HG03025 (cell line): ENCODE measurements around the gene TPGS1.
A peak's percentile ranks its signal among the peaks of the same experiment; 100 is the strongest.

Experiments used
- ATAC-seq: cut with Tn5 transposase; IDR thresholded peaks from one replicate; pipeline ENCODE4 v1.9.1; 2021; ENCODE audit warnings: mild to moderate bottlenecking, moderate library complexity; ENCODE audit not compliant: unreplicated experiment, low FRiP score

Gene TPGS1

DNA sequence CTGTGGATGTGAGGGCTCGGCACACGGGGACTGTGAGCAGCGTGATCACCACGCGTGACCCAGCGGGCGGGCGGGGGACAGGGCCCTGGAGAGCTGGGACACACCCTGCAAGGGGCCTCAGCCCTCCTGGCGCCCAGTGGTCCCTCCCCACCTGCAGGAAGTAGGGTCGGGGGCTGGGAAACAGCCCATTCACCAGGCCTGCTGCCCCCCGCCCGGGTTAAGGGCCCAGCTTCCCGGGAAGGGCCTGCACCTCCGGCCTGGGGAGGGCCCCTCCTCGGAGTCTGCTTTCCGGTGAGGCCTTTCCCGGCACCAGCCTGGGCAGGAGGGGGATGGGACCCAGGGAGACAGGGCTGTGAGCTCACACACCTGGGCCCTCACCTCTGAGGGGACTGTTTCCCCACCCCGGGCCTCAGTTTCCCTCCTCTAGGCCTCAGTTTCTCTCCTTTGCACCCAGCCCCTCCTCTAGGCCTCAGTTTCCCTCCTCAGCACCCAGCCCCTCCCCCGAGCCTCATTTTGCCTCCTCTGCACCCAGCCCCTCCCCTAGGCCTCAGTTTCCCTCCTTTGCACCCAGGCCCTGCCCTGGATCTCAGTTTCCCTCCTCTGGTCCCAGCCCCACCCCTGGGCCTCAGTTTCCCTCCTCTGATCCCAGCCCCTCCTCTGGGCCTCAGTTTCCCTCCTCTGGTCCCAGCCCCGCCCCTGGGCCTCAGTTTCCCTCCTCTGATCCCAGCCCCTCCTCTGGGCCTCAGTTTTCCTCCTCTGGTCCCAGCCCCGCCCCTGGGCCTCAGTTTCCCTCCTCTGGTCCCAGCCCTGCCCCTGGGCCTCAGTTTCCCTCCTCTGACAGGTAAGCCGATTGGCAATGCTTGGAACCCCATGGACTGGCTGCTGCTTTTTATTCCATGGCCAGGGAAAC lies 12.9 kb upstream of the TPGS1 start:
- ATAC-seq, result no peak

DNA sequence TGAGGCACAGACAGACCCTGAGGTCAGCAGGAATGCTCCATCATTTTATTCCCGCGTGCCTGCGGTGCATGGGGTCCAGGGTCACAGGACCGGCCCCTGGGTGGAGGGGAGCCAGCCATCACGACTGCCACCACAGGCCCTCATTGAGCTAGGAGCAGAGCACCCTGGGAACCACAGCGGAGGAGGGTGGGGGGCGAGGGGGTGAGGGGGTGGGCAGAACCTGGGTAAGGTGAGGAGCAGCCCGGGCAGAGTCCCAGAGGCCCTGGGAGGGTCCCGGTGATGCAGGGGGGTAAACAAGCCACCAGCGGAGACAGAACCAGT lies 12.3 kb upstream of the TPGS1 start:
- ATAC-seq, result no peak

DNA sequence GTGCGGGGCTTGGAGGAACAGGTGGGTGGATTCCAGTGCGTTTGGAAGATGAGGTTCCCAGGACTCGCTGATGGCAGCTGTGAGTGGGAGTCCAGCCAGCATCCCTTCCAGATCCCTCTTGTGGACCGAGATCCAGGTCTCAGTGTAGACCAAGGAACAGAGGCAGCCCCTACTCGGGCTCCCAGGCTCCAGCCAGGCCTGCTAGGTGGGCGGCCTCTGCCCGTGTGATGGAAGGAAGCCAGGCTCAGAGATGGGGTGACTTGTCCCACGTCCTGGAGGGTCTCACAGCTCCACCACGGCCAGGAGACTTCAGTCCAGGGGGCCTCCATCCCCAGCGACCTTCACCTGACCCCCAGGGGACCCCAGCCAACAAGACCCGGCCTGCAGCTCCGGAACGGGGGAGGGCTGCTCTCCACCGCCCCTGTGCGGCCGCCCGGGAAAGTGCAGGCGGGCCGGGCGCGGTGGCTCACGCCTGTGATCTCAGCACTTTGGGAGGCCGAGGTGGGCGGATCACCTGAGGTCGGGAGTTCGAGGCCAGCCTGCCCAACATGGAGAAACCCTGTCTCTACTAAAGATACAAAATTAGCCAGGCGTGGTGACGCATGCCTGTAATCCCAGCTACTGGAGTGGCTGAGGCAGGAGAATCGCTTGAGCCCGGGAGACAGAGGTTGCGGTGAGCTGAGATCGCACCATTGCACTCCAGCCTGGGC lies 11.7 kb upstream of the TPGS1 start:
- ATAC-seq, result no peak

DNA sequence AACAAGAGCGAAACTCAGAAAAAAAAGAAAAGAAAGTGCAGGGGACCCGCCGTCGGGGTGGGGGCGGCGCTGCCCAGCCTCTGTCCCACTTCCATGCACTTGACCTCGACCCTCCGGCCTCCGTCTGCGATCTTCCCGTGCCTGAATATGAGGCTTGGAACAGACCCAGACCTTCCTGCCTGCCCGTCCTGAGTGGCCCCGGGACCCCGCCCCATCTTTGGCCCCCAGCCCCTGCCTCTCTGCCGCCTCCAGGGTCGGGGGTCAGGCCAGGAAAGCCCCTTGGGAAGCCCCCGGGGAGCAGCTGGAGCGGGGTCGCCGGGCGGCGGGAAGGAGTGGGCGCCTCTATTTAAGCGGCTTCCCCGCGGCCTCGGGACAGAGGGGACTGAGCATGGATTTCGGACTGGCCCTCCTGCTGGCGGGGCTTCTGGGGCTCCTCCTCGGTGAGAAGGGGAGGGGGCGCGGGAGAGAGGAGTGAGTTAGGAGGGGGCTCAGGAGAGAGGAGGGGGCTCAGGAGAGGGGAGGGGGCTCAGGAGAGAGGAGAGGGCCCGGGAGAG lies 11.1 kb upstream of the TPGS1 start, which contains the start of gene MADCAM1:
MADCAM1 (plus strand) TSS at position 375 of the 554 bp plus-strand sequence; CDS start at position 389, 14 bp downstream.
- no peak for ATAC-seq

DNA sequence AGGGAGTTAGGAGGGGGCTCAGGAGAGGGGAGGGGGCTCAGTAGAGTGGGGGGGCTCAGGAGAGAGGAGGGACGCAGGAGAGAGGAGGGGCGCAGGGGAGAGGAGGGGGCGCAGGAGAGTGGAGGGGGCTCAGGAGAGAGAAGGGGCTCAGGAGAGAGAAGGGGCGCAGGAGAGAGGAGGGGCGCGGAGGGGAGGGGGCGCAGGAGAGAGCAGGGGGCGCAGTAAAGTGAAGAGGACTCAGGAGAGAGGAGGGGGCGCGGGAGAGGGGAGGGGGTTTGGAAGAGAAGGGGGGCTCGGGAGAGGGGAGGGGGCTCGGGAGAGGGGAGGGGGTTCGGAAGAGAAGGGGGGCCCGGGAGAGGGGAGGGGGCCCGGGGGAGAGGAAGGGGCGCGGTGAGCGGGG lies 10.3 kb upstream of the TPGS1 start:
- ATAC-seq, result no peak

DNA sequence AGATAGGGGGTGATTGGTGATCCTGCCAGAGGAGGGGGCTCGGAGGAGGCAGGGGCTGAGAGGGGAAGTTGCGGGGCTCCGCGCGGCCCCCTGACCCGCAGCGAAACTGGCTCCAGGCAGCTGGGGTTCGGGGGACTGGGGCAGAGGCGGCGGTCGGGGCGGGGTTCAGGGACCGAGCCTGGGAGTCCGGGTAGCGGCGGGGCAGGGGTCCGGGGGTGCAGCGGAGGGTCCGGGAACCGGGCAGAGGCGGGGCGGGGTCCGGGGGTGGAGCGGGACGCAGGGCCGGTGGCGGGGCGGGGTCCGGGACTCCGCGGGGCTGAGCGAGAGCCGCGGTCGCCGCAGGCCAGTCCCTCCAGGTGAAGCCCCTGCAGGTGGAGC lies 9.8 kb upstream of the TPGS1 start:
- ATAC-seq, result no peak

DNA sequence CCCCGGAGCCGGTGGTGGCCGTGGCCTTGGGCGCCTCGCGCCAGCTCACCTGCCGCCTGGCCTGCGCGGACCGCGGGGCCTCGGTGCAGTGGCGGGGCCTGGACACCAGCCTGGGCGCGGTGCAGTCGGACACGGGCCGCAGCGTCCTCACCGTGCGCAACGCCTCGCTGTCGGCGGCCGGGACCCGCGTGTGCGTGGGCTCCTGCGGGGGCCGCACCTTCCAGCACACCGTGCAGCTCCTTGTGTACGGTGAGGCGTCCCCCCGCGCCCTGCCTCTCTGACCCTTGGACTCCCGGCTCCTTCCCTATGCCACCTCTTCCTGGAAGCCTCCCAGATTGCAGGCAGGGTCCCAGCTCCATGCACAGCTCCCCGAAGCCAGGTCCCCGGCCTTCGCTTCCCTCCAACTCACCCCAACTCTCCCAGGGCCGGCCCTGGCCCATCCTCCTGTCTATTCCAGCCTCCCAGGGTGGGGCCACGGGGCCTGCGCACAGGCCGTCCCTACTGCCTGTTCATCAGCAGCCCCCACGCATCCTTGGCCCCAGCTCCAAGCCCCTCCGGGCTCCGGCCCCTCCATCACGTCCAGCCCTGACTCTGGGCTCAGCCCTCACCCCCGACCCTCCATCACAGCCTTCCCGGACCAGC lies 9.3 kb upstream of the TPGS1 start:
- no peak for ATAC-seq

DNA sequence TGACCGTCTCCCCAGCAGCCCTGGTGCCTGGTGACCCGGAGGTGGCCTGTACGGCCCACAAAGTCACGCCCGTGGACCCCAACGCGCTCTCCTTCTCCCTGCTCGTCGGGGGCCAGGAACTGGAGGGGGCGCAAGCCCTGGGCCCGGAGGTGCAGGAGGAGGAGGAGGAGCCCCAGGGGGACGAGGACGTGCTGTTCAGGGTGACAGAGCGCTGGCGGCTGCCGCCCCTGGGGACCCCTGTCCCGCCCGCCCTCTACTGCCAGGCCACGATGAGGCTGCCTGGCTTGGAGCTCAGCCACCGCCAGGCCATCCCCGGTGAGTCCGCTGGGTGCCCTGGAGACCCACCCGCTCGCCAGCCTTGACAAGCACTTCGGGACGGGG lies 8.8 kb upstream of the TPGS1 start:
- no peak for ATAC-seq

DNA sequence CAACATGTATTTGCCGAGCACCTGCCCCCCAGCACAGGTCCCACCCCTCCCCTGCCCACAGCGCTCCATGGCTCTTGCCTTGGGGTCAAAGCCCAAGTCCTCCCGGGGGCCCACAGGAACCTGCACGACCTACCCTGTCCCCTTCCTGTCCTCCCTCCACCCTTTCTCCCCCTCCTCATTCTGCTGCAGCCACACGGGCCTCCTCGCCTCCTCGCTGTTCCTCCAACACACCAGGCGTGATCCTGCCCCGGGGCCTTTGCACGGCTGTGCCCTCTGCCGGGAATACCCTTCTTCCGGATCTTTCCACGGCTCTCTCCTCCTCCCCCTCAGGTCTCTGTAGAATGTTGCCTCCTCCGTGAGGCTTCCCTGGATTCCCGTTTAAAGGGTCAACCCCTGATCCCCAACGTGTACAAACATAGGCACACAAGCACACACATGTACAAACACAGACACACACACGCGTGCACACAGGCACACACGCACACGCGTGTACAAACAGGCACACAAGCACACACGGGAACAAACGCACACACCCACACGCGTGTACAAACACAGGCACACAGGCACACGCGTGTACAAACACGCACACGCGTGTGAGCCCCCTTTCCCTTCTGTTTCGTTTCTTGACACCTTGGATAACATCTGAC lies 8.2 kb upstream of the TPGS1 start:
- ATAC-seq, result no peak

DNA sequence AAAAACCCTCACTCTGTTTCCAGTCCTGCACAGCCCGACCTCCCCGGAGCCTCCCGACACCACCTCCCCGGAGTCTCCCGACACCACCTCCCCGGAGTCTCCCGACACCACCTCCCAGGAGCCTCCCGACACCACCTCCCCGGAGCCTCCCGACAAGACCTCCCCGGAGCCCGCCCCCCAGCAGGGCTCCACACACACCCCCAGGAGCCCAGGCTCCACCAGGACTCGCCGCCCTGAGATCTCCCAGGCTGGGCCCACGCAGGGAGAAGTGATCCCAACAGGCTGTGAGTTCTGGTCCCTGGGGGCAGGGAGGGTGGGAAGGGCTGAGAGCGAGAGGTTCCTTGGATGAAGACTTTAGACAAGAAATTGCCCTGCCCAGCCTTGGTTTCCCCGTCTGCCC lies 5.7 kb upstream of the TPGS1 start:
- no peak for ATAC-seq

DNA sequence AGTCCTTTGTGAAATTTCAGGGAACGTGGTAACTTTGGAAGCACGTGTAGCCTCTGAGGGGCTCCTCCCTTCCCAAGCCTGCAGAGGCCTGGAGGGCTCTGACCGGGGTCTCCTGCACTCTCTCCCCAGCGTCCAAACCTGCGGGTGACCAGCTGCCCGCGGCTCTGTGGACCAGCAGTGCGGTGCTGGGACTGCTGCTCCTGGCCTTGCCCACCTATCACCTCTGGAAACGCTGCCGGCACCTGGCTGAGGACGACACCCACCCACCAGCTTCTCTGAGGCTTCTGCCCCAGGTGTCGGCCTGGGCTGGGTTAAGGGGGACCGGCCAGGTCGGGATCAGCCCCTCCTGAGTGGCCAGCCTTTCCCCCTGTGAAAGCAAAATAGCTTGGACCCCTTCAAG lies 2.7 kb upstream of the TPGS1 start:
- ATAC-seq, result no peak

DNA sequence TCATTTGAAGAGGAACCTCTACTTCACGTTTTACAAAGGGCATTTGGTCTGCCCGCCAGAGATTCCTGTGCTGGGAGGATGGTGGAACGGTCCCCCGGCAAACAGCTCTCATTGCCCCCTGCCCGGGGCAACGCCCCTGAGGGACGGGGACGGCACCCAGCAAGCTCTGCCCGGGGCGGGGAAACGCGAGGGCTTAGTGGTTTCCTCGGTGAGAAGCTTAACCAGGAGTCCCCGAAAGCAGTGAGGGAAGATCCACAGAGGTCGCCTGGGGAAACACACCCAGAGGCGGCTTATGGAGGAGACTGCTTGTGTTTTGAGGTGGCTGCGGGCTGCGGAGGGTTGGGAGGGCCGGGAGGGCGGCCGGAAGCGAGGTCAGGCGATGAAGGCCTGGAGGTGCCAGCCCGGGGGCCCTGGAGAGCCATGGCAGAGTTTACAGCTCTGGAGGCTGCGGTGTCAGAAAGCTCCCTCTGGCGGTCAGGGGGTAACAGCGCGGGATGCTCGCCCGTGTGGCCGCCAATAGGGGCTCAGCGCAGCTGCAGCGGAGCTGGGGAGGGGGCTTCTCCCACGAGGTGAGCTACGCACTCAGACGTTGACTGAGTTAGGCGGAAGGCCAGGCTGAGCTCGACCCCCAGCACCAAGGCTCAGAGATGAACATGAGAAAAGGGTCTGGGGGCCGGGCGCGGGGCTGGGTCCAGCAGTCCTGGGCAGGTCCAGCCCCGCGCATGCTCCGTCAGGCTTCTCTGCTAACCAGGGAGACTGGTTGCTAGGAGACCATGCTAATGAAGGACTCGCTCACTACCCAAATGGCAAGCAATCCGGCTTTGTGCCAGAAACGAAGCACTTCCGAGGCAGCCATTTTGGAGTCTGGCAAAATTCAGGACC lies 652 bp upstream of the TPGS1 start:
- peak; percentile 66 for ATAC-seq

DNA sequence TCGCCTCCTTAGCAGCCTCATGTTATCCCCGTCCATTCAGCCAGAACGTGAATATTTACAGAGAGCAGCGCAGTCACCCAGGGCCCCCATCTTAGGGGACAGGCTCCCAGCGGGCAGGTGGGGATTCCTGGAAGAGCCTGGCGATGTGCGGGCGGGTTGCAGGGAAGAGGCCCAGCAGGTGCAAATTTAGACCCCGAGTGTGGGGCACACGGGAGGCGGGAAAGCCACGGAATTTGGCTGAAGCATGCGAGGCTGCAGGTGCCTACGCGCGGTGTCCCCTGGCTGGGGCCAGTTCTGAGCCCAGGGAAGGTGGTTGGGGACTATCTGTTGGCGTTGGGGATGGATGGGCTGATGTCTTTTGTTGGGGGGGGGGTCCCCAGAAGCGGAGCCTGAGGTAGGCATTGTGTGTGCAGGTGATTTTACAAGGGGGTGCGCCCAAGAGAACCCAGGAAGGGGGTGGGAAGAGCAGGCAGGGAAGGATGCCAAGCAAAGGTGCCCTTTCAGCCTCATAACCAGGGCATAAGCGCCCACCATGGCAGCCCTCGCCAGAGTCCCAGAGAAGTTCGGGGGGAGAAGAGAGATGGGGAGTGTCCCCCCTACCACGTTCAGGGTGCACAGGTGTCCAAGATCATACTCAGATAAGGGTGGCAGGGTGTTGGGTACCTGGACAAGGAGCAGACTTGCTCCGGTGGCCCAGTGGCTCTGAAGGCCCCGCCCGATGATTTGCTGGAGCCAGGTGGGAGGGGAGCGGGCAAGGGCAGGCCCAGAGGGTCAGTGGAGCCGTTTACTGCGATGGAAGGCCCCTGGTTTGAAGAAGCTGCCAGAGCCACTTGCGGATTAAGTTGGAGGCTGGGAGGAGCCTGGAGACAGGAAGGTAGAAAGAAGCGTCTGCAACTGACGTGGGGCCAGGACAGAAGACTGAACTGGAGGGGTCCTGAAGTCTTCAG lies 1.2 kb downstream of the TPGS1 start:
- no peak for ATAC-seq

DNA sequence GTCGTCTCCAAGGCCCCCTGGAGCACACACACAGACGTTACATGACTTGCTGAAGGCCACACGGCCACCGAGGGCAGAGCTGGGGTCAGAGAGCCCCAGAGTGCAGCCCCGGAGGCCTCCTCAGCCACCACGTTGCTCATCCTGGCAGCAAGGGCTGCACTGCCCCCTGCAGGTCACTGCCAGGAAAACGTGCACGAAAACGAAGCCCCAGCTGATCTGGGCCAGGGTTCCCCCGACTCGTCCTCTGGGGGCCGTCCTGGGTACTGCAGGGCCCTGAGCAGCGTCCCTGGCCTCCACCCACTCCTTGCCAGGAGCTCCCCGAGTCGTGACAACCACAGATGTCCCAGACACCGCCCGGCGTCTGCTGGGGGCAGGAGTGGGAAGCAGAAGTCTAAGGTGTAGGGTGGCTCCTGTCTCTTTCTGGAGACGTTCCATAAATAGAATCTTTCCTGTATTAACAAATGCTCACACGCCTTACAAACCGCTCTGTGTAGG lies 3.4 kb downstream of the TPGS1 start:
- ATAC-seq, result no peak

DNA sequence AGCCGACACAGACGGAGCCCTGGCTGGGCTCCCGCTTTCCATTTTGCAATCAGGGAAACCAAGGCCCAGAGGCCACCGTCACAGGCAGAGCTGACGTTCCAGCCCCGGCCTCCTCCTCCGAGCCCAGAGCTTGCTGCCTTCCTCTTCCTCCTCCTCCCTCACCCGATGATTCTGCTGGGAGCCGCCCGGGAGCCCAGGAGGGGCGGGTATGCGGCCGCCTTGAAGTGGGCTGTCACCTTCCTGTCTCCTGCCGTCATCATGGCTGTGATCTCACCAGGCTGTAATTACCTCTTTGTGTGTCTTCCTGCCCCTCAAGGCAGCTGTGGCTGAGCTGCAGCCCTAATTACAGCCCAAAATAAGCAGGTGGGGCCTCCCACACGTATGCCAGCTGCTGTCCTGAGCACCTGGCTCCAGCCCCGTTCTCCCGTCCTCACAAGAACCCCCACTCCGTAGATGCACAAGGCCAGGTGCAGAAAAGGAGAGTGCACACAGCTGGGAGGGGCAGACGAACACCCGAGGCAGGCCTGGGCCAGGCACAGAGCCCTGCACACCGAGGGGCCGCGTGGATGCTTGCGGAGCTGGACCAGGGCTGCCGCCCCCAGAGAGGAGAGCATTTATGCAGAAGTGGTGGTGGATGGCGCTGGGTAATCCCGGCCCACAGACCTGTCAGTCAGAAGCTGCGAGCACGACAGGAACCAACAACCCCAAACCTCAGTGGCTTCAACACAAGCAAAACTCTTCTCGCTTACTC lies 4.0 kb downstream of the TPGS1 start:
- ATAC-seq, result no peak

DNA sequence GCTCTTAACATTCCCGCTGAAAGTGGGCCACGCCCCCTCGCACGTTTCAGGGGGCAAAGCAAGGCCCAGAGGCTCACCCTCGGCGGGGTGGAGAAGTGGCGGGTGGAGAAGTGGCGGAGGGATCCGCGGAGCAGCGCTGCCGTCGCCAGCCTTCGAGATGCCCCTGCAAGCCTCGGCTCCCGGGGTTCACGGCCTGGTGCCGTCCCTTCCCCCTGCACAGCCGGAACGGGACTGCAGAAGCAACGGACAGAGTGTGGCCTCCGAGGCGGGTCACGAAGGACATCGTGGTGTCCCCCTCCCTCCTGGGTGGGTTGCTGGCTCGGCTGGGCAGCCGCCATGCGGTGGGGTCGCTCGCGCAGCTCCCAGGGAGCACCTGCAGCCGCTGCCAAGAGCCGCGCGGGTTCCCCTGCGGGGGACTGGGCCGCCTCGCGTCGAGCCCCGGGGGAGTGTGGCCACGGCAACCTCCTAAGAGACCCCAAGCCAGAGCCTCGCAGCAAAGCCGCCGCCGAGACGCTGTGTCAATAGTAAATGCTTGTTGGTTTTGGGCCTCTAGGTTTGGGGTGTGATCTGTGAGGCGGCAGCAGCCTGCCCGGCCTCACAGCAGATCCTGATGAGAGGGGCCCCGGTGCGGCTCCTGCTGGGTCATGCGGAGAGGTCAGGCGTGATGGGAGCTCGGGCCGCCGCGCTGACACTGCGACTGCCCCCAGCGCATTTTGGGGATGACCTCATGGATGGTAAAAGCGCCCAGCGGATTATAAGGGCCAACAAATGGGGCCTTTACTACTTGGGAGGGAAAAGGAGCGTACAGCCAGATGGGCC lies 5.5 kb downstream of the TPGS1 start:
- ATAC-seq, result no peak
